ENCODE measurements around the gene MTMR6.

Gene MTMR6

GRCh38 chr13:25306671-25307464 is 19.6 kb upstream of the MTMR6 start:
- no peak for DNase-seq (ENCODE audit: low read depth, low spot score)
- TF ChIP-seq FOXP2 (optimal IDR thresholded peaks at IDR 0.05; ENCODE audit: control extremely low read depth, extremely low read length, insufficient read depth) (no peak), EZH2 (IDR thresholded peaks at IDR 0.05) (no peak), POLR2AphosphoS5 (IDR thresholded peaks at IDR 0.05; ENCODE audit: borderline replicate concordance, low read depth, low read length) (no peak)
- peaks cover 87% of the 10 kb centered on the region for H3K36me3 ChIP-seq (ENCODE audit: insufficient read depth, low read length)
- H3K27ac ChIP-seq: peak overlapping the region; percentile 38; the same call in 1 of the 2 replicates
- no peaks in the 10 kb centered on the region for H3K9me3 ChIP-seq (ENCODE audit: low read depth, low read length)
- no peak overlapping the region for H3K9ac ChIP-seq (ENCODE audit: insufficient read length)
- H3K4me3 ChIP-seq: no peak overlapping the region

DNA sequence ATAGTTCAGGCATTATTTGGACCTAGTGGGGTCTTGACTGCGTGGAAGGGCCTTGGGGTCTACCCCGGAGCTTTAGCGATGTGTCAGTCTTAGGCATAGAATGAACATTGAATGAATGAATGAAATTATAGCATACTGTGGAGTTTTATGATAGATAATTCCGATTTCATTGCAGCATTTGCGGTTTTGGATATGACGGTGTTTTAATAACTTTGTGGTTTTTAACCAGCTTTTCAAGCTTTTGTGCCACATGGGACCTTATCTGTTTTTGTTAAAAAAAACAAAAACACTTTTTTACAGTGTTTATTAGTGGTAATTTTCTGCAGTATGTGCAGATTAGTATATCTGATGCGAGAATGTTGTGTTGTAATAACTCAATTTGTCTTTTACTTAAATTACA is 14.8 kb upstream of the MTMR6 start:
- H3K9ac ChIP-seq (ENCODE audit: insufficient read length): peak overlapping the region; percentile 91
- peaks cover 42% of the 10 kb centered on the region for H3K36me3 ChIP-seq (ENCODE audit: insufficient read depth, low read length)
- H3K4me3 ChIP-seq: peak overlapping the region; percentile 83
- TF ChIP-seq EZH2 (IDR thresholded peaks at IDR 0.05) (no peak), POLR2AphosphoS5 (IDR thresholded peaks at IDR 0.05; ENCODE audit: borderline replicate concordance, low read depth, low read length) (no peak), FOXP2 (optimal IDR thresholded peaks at IDR 0.05; ENCODE audit: control extremely low read depth, extremely low read length, insufficient read depth) (no peak)
- no peak for DNase-seq (ENCODE audit: low read depth, low spot score)
- peak overlapping the region; percentile 69 for H3K27ac ChIP-seq
- H3K9me3 ChIP-seq (ENCODE audit: low read depth, low read length): no peaks in the 10 kb centered on the region

GRCh38 chr13:25301347-25302113 is 14.2 kb upstream of the MTMR6 start, which contains the start of gene NUP58:
Gene NUP58, plus strand, starts transcription at chr13:25301625. Its CDS starts 149 bp downstream, at chr13:25301774.
- peak within 1 kb of the TSS; percentile 83 for H3K4me3 ChIP-seq
- DNase-seq (ENCODE audit: low read depth, low spot score): peak; percentile 63
- H3K36me3 ChIP-seq (ENCODE audit: insufficient read depth, low read length): peaks cover 36% of the 10 kb centered on the region
- no peaks in the 10 kb centered on the region for H3K9me3 ChIP-seq (ENCODE audit: low read depth, low read length)
- no peak for TF ChIP-seq EZH2 (IDR thresholded peaks at IDR 0.05)
- no peak for TF ChIP-seq FOXP2 (optimal IDR thresholded peaks at IDR 0.05; ENCODE audit: control extremely low read depth, extremely low read length, insufficient read depth)
- TF ChIP-seq POLR2AphosphoS5 (IDR thresholded peaks at IDR 0.05; ENCODE audit: borderline replicate concordance, low read depth, low read length): peak; percentile 89
- H3K9ac ChIP-seq (ENCODE audit: insufficient read length): peak within 1 kb of the TSS; percentile 91
- peak within 1 kb of the TSS; percentile 69 for H3K27ac ChIP-seq

GRCh38 chr13:25300861-25301346 is 13.6 kb upstream of the MTMR6 start:
- Histone ChIP-seq H3K36me3 (ENCODE audit: insufficient read depth, low read length) (peaks cover 31% of the 10 kb centered on the region), H3K4me3 (peak overlapping the region; percentile 83), H3K9me3 (ENCODE audit: low read depth, low read length) (no peaks in the 10 kb centered on the region), H3K27ac (peak overlapping the region; percentile 69), H3K9ac (ENCODE audit: insufficient read length) (peak overlapping the region; percentile 51)
- no peak for DNase-seq (ENCODE audit: low read depth, low spot score)
- no peak for TF ChIP-seq EZH2 (IDR thresholded peaks at IDR 0.05)
- no peak for TF ChIP-seq POLR2AphosphoS5 (IDR thresholded peaks at IDR 0.05; ENCODE audit: borderline replicate concordance, low read depth, low read length)
- TF ChIP-seq FOXP2 (optimal IDR thresholded peaks at IDR 0.05; ENCODE audit: control extremely low read depth, extremely low read length, insufficient read depth): no peak

GRCh38 chr13:25295701-25296100 is 8.4 kb upstream of the MTMR6 start:
- no peaks in the 10 kb centered on the region for H3K9me3 ChIP-seq (ENCODE audit: low read depth, low read length)
- DNase-seq (ENCODE audit: low read depth, low spot score): no peak
- no peak overlapping the region for H3K27ac ChIP-seq
- no peak overlapping the region for H3K9ac ChIP-seq (ENCODE audit: insufficient read length)
- no peak overlapping the region for H3K4me3 ChIP-seq
- H3K36me3 ChIP-seq (ENCODE audit: insufficient read depth, low read length): no peaks in the 10 kb centered on the region
- no peak for TF ChIP-seq POLR2AphosphoS5 (IDR thresholded peaks at IDR 0.05; ENCODE audit: borderline replicate concordance, low read depth, low read length)
- no peak for TF ChIP-seq FOXP2 (optimal IDR thresholded peaks at IDR 0.05; ENCODE audit: control extremely low read depth, extremely low read length, insufficient read depth)
- TF ChIP-seq EZH2 (IDR thresholded peaks at IDR 0.05): no peak

- no peaks in the 10 kb centered on the region for H3K9me3 ChIP-seq (ENCODE audit: low read depth, low read length)
- H3K9ac ChIP-seq (ENCODE audit: insufficient read length): no peak overlapping the region
- no peak overlapping the region for H3K27ac ChIP-seq
- no peak overlapping the region for H3K4me3 ChIP-seq
- H3K36me3 ChIP-seq (ENCODE audit: insufficient read depth, low read length): no peaks in the 10 kb centered on the region
- TF ChIP-seq EZH2 (IDR thresholded peaks at IDR 0.05) (no peak), FOXP2 (optimal IDR thresholded peaks at IDR 0.05; ENCODE audit: control extremely low read depth, extremely low read length, insufficient read depth) (no peak), POLR2AphosphoS5 (IDR thresholded peaks at IDR 0.05; ENCODE audit: borderline replicate concordance, low read depth, low read length) (no peak)
- DNase-seq (ENCODE audit: low read depth, low spot score): no peak
These were observed 7.9 kb upstream of the MTMR6 start for GRCh38 chr13:25295228-25295627.

GRCh38 chr13:25292301-25292700 is 5.0 kb upstream of the MTMR6 start:
- DNase-seq (ENCODE audit: low read depth, low spot score): peak; percentile 95

GRCh38 chr13:25291691-25292090 is 4.4 kb upstream of the MTMR6 start:
- Histone ChIP-seq H3K36me3 (ENCODE audit: insufficient read depth, low read length) (no peaks in the 10 kb centered on the region), H3K9ac (ENCODE audit: insufficient read length) (peak overlapping the region; percentile 65), H3K9me3 (ENCODE audit: low read depth, low read length) (no peaks in the 10 kb centered on the region), H3K4me3 (peak overlapping the region; percentile 69), H3K27ac (peak overlapping the region; percentile 98)
- no peak for DNase-seq (ENCODE audit: low read depth, low spot score)
- TF ChIP-seq FOXP2 (optimal IDR thresholded peaks at IDR 0.05; ENCODE audit: control extremely low read depth, extremely low read length, insufficient read depth) (no peak), POLR2AphosphoS5 (IDR thresholded peaks at IDR 0.05; ENCODE audit: borderline replicate concordance, low read depth, low read length) (no peak), EZH2 (IDR thresholded peaks at IDR 0.05) (no peak)

More at GRCh38 chr13:25292301-25292700, 5.0 kb upstream of the MTMR6 start:
- H3K36me3 ChIP-seq (ENCODE audit: insufficient read depth, low read length): no peaks in the 10 kb centered on the region
- H3K4me3 ChIP-seq: peak overlapping the region; percentile 69
- H3K9me3 ChIP-seq (ENCODE audit: low read depth, low read length): no peaks in the 10 kb centered on the region
- H3K9ac ChIP-seq (ENCODE audit: insufficient read length): peak overlapping the region; percentile 65
- TF ChIP-seq POLR2AphosphoS5 (IDR thresholded peaks at IDR 0.05; ENCODE audit: borderline replicate concordance, low read depth, low read length): peak; percentile 72
- no peak for TF ChIP-seq FOXP2 (optimal IDR thresholded peaks at IDR 0.05; ENCODE audit: control extremely low read depth, extremely low read length, insufficient read depth)
- H3K27ac ChIP-seq: peak overlapping the region; percentile 98

Data from SK-N-MC (cell line).